Muscle of arm (tissue), 12 donors: ENCODE data around the gene LIMD2. TPM values are rescaled to one million over a fixed set of nuclear protein-coding genes. Genes with fewer than 3 reads are reported as not detected.

Source experiments
- polyA plus RNA-seq, 12 donors: library from polyadenylated mRNA; unstranded; fragments of 120-200 nt; gene quantifications; one replicate each; pipeline ENCODE4 v1.2.1, GENCODE V29; 2013; ENCODE audit not compliant: insufficient read length in 12 of 12

The LIMD2 gene
- polyA plus RNA-seq, 12 donors: 4.6 to 30.1 (median 7.8) TPM; not detected in 1

Other genes with a start within 250 kb of the LIMD2 start
- gene ACE, start 223.1 kb downstream of the LIMD2 start, polyA plus RNA-seq: 10 to 100 TPM in 3 of 12 donors, 1 to 10 TPM in 8, not detected in 1; 6.0 to 21.3 (median 8.0) TPM
- gene KCNH6, start 176.8 kb downstream of the LIMD2 start, polyA plus RNA-seq: under 1 TPM in 2 of 12 donors, not detected in 10; 0.08 to 0.09 TPM
- 10 to 100 TPM in 11 of 12 donors, not detected in 1; 38.5 to 57.3 (median 44.0) TPM for gene DCAF7, start 149.6 kb downstream of the LIMD2 start, polyA plus RNA-seq
- 10 to 100 TPM in 11 of 12 donors, not detected in 1; 13.8 to 19.3 (median 17.1) TPM for gene TACO1, start 99.2 kb downstream of the LIMD2 start, polyA plus RNA-seq
- 10 to 100 TPM in 11 of 12 donors, not detected in 1; 18.7 to 36.2 (median 23.1) TPM for gene MAP3K3, start 77.7 kb downstream of the LIMD2 start, polyA plus RNA-seq
- gene STRADA, start 41.7 kb upstream of the LIMD2 start, polyA plus RNA-seq: 10 to 100 TPM in 11 of 12 donors, not detected in 1; 19.0 to 60.5 (median 27.1) TPM
- gene CCDC47, start 73.5 kb upstream of the LIMD2 start, polyA plus RNA-seq: 10 to 100 TPM in 11 of 12 donors, not detected in 1; 43.8 to 73.2 (median 59.4) TPM
- gene DDX42, start 74.0 kb upstream of the LIMD2 start, polyA plus RNA-seq: 100 to 1,000 TPM in 9 of 12 donors, 10 to 100 TPM in 2, not detected in 1; 80.5 to 177 (median 109) TPM
- 100 to 1,000 TPM in 10 of 12 donors, 10 to 100 TPM in 1, not detected in 1; 95.6 to 118 (median 109) TPM for gene PSMC5, start 127.3 kb upstream of the LIMD2 start, polyA plus RNA-seq
- gene FTSJ3, start 127.5 kb upstream of the LIMD2 start, polyA plus RNA-seq: 10 to 100 TPM in 11 of 12 donors, not detected in 1; 27.6 to 47.4 (median 32.6) TPM
- 10 to 100 TPM in 11 of 12 donors, not detected in 1; 24.0 to 63.6 (median 27.1) TPM for gene SMARCD2, start 142.6 kb upstream of the LIMD2 start, polyA plus RNA-seq
- 1 to 10 TPM in 9 of 12 donors, under 1 TPM in 1, not detected in 2; 0.73 to 10.0 (median 3.1) TPM for gene CSH2, start 173.6 kb upstream of the LIMD2 start, polyA plus RNA-seq
- not detected for gene GH2, start 181.8 kb upstream of the LIMD2 start, polyA plus RNA-seq
- 10 to 100 TPM in 3 of 12 donors, 1 to 10 TPM in 6, under 1 TPM in 1, not detected in 2; 0.58 to 19.1 (median 7.0) TPM for gene CSH1, start 196.4 kb upstream of the LIMD2 start, polyA plus RNA-seq
- under 1 TPM in 4 of 12 donors, not detected in 8; 0.30 to 0.83 (median 0.61) TPM for gene CSHL1, start 211.1 kb upstream of the LIMD2 start, polyA plus RNA-seq
- not detected for gene GH1, start 218.7 kb upstream of the LIMD2 start, polyA plus RNA-seq
- gene CD79B, start 232.2 kb upstream of the LIMD2 start, polyA plus RNA-seq: 1 to 10 TPM in 9 of 12 donors, under 1 TPM in 1, not detected in 2; 0.88 to 8.4 (median 2.2) TPM